SKM-1 (cell line): ENCODE results near the gene IMPA2.
"Not testable (repeated sequence)": the region's sequence is repeated elsewhere in the genome, so short reads cannot be mapped to it uniquely, and the experiment has no call there.

Source experiments
- DNase-seq: peaks from one replicate; lab custom pipeline; 2025; ENCODE audit not compliant: unreplicated experiment; lab: John Stamatoyannopoulos, UW

Gene IMPA2

GRCh38 chr18:11960743-11961380 is 20.4 kb upstream of the IMPA2 start:
- no peak for DNase-seq

- no peak for DNase-seq
These were observed 18.7 kb upstream of the IMPA2 start for GRCh38 chr18:11962597-11962996.

GRCh38 chr18:11963991-11964484 is 17.3 kb upstream of the IMPA2 start:
- no peak for DNase-seq

- no peak for DNase-seq
These were observed 11.1 kb upstream of the IMPA2 start for GRCh38 chr18:11969904-11970835.

GRCh38 chr18:11970836-11971226 is 10.5 kb upstream of the IMPA2 start:
- DNase-seq: not testable (repeated sequence)

- no peak for DNase-seq
These were observed 8.7 kb upstream of the IMPA2 start for GRCh38 chr18:11972371-11973174.

GRCh38 chr18:11974741-11975325 is 6.5 kb upstream of the IMPA2 start:
- no peak for DNase-seq

- DNase-seq: no peak
These were observed 5.6 kb upstream of the IMPA2 start for GRCh38 chr18:11975723-11976122.

GRCh38 chr18:11976315-11977152 is 4.8 kb upstream of the IMPA2 start:
- DNase-seq: no peak

GRCh38 chr18:11977153-11977466 is 4.2 kb upstream of the IMPA2 start:
- no peak for DNase-seq

GRCh38 chr18:11978956-11979355 is 2.4 kb upstream of the IMPA2 start:
- DNase-seq: no peak

- DNase-seq: no peak
These were observed 1.2 kb upstream of the IMPA2 start for GRCh38 chr18:11980163-11980493.

- peak; percentile 94 for DNase-seq
These were observed 664 bp upstream of the IMPA2 start for GRCh38 chr18:11980494-11981191.

- peak; percentile 30 for DNase-seq
These were observed 448 bp downstream of the IMPA2 start for GRCh38 chr18:11981543-11982366.

GRCh38 chr18:11982981-11983380 is 1.7 kb downstream of the IMPA2 start:
- no peak for DNase-seq

- DNase-seq: no peak
These were observed 2.3 kb downstream of the IMPA2 start for GRCh38 chr18:11983592-11983991.

GRCh38 chr18:11984091-11984490 is 2.8 kb downstream of the IMPA2 start:
- no peak for DNase-seq

- DNase-seq: no peak
These were observed 4.3 kb downstream of the IMPA2 start for GRCh38 chr18:11985586-11985985.

GRCh38 chr18:11986061-11986460 is 4.8 kb downstream of the IMPA2 start:
- DNase-seq: peak; percentile 36
